Measurements from ENCODE around the gene ARHGEF7. TPM values are rescaled to one million over a fixed set of nuclear protein-coding genes. Genes with fewer than 3 reads are reported as not detected.

ARHGEF7 gene
- total RNA-seq, 4 donors from 2014 or later = 64.2 to 127 (median 88.2) TPM

DNA sequence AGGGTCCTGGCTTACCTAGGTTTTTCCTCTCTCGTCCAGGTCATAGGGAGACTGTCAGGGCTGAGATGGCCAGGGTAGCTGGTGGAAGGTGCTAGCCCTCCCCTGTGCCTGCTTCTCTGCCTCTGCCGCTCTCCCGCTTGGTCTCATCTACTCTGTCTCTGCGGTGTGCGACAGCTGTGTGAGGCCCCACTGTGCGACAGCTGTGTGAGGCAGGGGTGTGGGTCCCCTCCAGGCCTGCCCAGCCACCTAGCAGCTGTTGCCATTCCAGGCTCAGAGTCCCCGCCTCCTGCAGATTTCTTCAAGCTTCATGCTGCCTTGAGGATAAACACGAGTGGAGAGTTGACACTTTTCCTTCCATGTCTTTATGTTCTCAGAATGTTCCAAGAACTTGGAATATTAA lies 53.0 kb downstream of the ARHGEF7 start:
- WGBS, 2 donors = 90 to 94% methylated on average over 8 of the region's 8 CpGs
- no peak for DNase-seq
- Histone ChIP-seq H3K27me3 (no peaks in the 10 kb centered on the region), H3K4me1 (peaks cover 18% of the 10 kb centered on the region in 2 donors), H3K36me3 (no peaks in the 10 kb centered on the region), H3K4me3 (replicated peaks in 1 of 3) (no peak overlapping the region), H3K27ac (no peak overlapping the region), H3K9me3 (no peaks in the 10 kb centered on the region)
- intact Hi-C loops (cut with DNase I) = no loop called here
- TF ChIP-seq, protein P1, sequence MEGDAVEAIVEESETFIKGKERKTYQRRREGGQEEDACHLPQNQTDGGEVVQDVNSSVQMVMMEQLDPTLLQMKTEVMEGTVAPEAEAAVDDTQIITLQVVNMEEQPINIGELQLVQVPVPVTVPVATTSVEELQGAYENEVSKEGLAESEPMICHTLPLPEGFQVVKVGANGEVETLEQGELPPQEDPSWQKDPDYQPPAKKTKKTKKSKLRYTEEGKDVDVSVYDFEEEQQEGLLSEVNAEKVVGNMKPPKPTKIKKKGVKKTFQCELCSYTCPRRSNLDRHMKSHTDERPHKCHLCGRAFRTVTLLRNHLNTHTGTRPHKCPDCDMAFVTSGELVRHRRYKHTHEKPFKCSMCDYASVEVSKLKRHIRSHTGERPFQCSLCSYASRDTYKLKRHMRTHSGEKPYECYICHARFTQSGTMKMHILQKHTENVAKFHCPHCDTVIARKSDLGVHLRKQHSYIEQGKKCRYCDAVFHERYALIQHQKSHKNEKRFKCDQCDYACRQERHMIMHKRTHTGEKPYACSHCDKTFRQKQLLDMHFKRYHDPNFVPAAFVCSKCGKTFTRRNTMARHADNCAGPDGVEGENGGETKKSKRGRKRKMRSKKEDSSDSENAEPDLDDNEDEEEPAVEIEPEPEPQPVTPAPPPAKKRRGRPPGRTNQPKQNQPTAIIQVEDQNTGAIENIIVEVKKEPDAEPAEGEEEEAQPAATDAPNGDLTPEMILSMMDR (IDR thresholded peaks at IDR 0.05) = no peak
- TF ChIP-seq POLR2A (IDR thresholded peaks at IDR 0.05) = no peak

DNA sequence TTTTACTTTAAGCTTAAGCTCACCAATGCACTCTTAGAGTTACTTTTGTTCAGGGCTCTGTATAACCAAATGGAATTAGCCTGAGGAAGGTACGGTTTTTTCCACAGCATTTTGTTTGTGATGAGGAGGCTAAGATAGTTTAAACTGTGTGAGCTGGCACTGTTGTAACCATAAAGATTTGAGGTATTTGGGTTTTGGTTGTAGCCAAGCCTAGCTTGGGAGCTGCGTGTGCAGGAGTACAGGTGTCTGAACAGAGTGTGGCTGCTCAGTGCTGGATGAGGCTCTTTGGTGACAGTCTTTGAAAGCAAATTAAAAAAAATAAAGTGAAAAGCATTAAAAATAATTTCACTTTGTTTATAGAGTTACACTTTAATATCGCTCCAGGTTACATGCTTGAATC lies 56.0 kb downstream of the ARHGEF7 start:
- DNase-seq = no peak
- WGBS, 2 donors = 83 to 84% methylated on average over 3 of the region's 3 CpGs
- H3K4me1 ChIP-seq = peaks cover 9 to 13% of the 10 kb centered on the region in 2 donors
- H3K27ac ChIP-seq = no peak overlapping the region
- TF ChIP-seq POLR2A (IDR thresholded peaks at IDR 0.05) = no peak
- TF ChIP-seq, protein P1 (IDR thresholded peaks at IDR 0.05) = no peak
- intact Hi-C loops (cut with DNase I) = no loop called here
- H3K4me3 ChIP-seq (replicated peaks in 1 of 3) = no peak overlapping the region
- no peaks in the 10 kb centered on the region for H3K9me3 ChIP-seq
- H3K36me3 ChIP-seq = no peaks in the 10 kb centered on the region
- no peaks in the 10 kb centered on the region for H3K27me3 ChIP-seq

DNA sequence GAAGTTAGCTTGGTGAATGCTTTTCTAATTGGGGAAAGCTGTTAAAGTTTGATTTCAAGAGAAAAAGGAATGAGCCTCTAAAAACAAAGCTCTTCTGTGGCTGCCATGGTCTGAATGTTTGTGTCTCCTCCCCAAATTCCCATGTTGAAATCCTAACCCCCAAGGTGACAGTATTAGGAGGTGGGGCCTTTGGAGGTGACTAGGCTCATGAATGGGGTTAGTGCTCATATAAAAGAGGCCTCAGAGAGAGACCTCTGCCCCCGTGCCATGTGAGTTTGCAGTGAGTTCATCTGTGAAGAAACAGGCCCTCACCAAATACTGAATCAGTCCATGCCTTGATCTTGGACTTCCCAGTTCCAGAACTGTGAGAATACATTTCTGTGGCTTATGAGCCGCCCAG lies 56.5 kb downstream of the ARHGEF7 start:
- H3K36me3 ChIP-seq = no peaks in the 10 kb centered on the region
- H3K27ac ChIP-seq = no peak overlapping the region
- H3K4me1 ChIP-seq = peaks cover 7 to 11% of the 10 kb centered on the region in 2 donors
- intact Hi-C loops (cut with DNase I) = no loop called here
- DNase-seq = no peak
- WGBS, 2 donors = 84 to 94% methylated on average over 2 of the region's 2 CpGs
- no peak overlapping the region for H3K4me3 ChIP-seq (replicated peaks in 1 of 3)
- no peaks in the 10 kb centered on the region for H3K27me3 ChIP-seq
- TF ChIP-seq, protein P1 (IDR thresholded peaks at IDR 0.05) = no peak
- no peak for TF ChIP-seq POLR2A (IDR thresholded peaks at IDR 0.05)
- H3K9me3 ChIP-seq = no peaks in the 10 kb centered on the region

DNA sequence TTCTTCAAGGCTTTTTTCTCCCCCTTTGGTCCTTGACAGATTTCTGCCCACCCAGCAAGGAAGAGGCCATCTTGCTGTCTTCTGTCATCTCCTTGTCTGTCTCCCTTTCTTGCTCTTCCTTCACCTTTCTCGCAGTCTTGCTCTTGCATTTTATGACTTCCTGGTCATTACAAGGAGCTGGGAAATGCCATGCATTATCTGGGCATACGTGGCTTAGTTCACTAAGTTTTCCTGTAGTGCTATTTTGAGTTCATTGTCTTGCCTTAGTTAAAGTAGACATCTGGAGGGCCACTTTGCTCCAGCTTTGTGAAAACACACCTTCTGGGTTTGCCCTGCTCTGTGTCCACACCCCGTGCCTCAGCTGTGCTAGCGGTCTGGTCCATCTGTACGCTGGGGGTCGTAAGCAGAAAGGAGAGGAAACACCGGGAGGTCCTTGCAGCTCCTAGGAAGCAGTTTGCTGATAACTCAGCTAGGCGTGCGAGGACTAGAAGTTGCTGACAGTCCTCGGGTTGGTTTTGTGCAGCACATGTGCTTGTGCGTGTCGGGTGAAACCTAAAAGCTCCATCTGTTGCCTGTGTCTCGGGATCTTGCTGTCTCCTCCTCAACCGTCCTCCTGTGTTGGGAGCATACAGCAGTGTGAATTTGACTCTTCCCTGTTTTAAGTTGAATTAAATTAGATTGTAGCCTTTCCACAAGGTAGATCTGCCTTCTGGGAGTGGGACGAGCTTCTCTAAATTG lies 59.4 kb downstream of the ARHGEF7 start:
- WGBS, 2 donors = 80 to 84% methylated on average over 15 of the region's 15 CpGs

DNA sequence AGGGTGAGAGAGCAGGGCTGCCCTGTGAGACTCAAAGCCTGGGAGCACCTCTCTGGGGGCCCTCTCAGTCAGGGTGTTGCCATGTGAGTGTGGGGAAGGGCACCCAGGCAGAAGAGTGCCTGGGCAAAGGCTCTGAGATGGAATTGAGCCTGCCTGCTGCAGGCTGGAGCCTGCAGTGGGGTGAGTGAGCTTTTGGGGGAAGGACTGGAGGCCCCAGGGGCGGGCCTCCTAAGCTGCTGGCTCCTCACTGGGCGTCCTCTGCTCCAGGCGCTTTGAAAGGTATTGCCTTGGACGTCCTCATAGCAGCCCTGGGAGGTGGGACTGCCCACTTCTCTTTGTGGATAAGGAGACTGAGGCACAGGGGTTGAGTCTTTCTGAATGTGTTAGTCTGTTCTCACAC lies 60.3 kb downstream of the ARHGEF7 start:
- TF ChIP-seq, protein P1 (IDR thresholded peaks at IDR 0.05) = no peak
- no peak for TF ChIP-seq POLR2A (IDR thresholded peaks at IDR 0.05)
- intact Hi-C loops (cut with DNase I) = no loop called here

More for the DNA sequence above, 59.4 kb downstream of the ARHGEF7 start:
- no peak overlapping the region for H3K27ac ChIP-seq
- H3K36me3 ChIP-seq = no peaks in the 10 kb centered on the region
- no peaks in the 10 kb centered on the region for H3K27me3 ChIP-seq
- peaks cover 20 to 21% of the 10 kb centered on the region in 2 donors for H3K4me1 ChIP-seq
- TF ChIP-seq, protein P1 (IDR thresholded peaks at IDR 0.05) = no peak
- TF ChIP-seq POLR2A (IDR thresholded peaks at IDR 0.05) = no peak
- no peak overlapping the region for H3K4me3 ChIP-seq (replicated peaks in 1 of 3)
- intact Hi-C loops (cut with DNase I) = no loop called here
- H3K9me3 ChIP-seq = no peaks in the 10 kb centered on the region
- no peak for DNase-seq

More for the DNA sequence above, 60.3 kb downstream of the ARHGEF7 start:
- Histone ChIP-seq H3K27me3 (no peaks in the 10 kb centered on the region), H3K36me3 (no peaks in the 10 kb centered on the region), H3K9me3 (no peaks in the 10 kb centered on the region), H3K4me3 (replicated peaks in 1 of 3) (no peak overlapping the region), H3K4me1 (peaks cover 20 to 21% of the 10 kb centered on the region in 2 donors), H3K27ac (no peak overlapping the region)
- 95 to 98% methylated on average over 4 of the region's 4 CpGs for WGBS, 2 donors
- DNase-seq = no peak

All from thyroid gland (tissue), 4 donors.